Osteoblast (primary cell): Measurements from ENCODE around the gene ATE1. TPM values are rescaled to one million over a fixed set of nuclear protein-coding genes. Genes with fewer than 3 reads are reported as not detected.

Source experiments
- DNase-seq: peaks from one replicate; pipeline ENCODE4 v3.0.0; 2011; ENCODE audit warnings: low spot score, mixed read lengths; ENCODE audit not compliant: insufficient read length; ENCODE audit errors: missing footprints
- H2AFZ ChIP-seq: 2 replicates; pipeline ENCODE4 v1.6.0; 2011; ENCODE audit warnings: mild to moderate bottlenecking, low read length
- H3K27ac ChIP-seq: 2 replicates; pipeline ENCODE4 v1.5.1; 2011; ENCODE audit warnings: mild to moderate bottlenecking, low read depth, low read length, moderate library complexity
- H3K27me3 ChIP-seq: 2 replicates; pipeline ENCODE4 v1.6.0; 2012; ENCODE audit warnings: mild to moderate bottlenecking, control low read depth, inconsistent platforms, low read length, moderate library complexity; ENCODE audit not compliant: insufficient read depth
- H3K36me3 ChIP-seq: 2 replicates; pipeline ENCODE4 v1.5.1; 2011; ENCODE audit warnings: mild to moderate bottlenecking, low read length, control low read depth, moderate library complexity; ENCODE audit not compliant: insufficient read depth
- H3K4me1 ChIP-seq: 2 replicates; pipeline ENCODE4 v1.5.1; 2011; ENCODE audit warnings: mild to moderate bottlenecking, low read length, control low read depth, moderate library complexity; ENCODE audit not compliant: insufficient read depth
- H3K4me2 ChIP-seq: 2 replicates; pipeline ENCODE4 v1.6.0; 2011; ENCODE audit warnings: mild to moderate bottlenecking, low read length; ENCODE audit not compliant: insufficient read depth
- H3K4me3 ChIP-seq: fragments of 200-600 bp; sonication (generic); 3 replicates; pipeline ENCODE4 v1.5.1; 2012; ENCODE audit warnings: mild to moderate bottlenecking, low read length, inconsistent platforms; ENCODE audit not compliant: insufficient read depth
- H3K79me2 ChIP-seq: 2 replicates; pipeline ENCODE4 v1.6.0; 2012; ENCODE audit warnings: mild to moderate bottlenecking, low read length, control low read depth, inconsistent platforms; ENCODE audit not compliant: insufficient read depth
- H3K9me3 ChIP-seq: 2 replicates; pipeline ENCODE4 v1.5.1; 2011; ENCODE audit warnings: low read depth, low read length, control low read depth
- H4K20me1 ChIP-seq: 2 replicates; pipeline ENCODE4 v1.6.0; 2012; ENCODE audit warnings: mild to moderate bottlenecking, low read length, control low read depth; ENCODE audit not compliant: insufficient read depth
- total RNA-seq: library from RNA; depleted of rRNA; stranded (reverse); fragments of >200 nt; gene quantifications from 2 replicates; pipeline ENCODE4 v1.2.3, GENCODE V29; 2012
- TF ChIP-seq, protein P1 (sequence below): IDR thresholded peaks from 2 replicates; pipeline ENCODE4 v1.5.1; 2011; ENCODE audit warnings: mild to moderate bottlenecking, low read depth, low read length, moderate library complexity; ENCODE audit errors: extremely low read depth

Gene ATE1
- total RNA-seq, 1 donor = 21.0 TPM

DNA sequence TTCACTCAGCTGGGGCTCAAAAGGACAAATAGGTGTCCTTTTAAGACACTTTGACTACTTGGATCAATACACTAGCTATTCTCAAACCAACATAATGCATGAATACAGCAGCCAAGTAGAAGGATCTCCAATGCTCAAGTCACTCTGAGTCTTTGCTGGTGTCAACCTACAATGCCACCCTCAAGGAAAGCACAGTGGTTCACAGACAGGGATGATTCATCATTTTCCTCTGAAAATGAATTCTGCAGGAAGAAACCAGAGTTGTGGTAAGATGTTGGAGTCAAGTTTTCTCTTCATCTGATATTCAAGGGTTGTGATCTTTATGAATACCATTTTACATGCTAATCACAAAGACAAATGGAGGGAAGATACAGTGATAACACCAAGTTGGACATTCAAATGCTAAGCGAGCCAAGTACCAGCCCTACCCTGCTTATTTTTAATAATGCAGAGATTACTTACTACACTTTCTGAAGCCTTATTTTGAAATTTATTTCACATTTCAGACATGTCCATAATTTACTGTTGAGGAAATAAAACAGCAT, 186.5 kb downstream of the ATE1 start:
- Histone ChIP-seq H3K27me3 (no peaks in the 10 kb centered on the region), H3K4me2 (no peak overlapping the region)

DNA sequence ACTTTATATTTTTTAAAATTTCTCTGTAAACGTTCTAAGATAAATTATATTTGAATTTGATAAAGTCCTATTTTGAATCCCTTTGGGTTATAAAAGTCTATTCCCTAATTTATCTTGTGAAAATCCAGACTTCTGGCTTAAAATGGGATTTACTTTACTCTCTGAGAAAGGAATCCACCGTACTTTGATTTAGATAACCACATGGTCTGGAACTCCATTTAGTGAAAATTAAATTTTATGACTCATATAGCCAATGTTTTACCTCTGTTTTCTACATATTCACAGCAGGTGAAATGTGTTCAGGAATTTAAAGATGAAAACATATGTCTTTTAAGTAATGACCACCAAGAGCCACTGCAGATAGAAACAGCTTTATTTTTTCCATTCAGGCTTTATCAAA, 187.8 kb downstream of the ATE1 start:
- no peak overlapping the region for H2AFZ ChIP-seq
- H3K4me3 ChIP-seq = no peak overlapping the region
- no peaks in the 10 kb centered on the region for H3K36me3 ChIP-seq
- no peak overlapping the region for H3K27ac ChIP-seq
- no peaks in the 10 kb centered on the region for H3K4me1 ChIP-seq
- no peaks in the 10 kb centered on the region for H3K79me2 ChIP-seq
- DNase-seq = no peak
- no peaks in the 10 kb centered on the region for H3K9me3 ChIP-seq
- no peaks in the 10 kb centered on the region for H3K27me3 ChIP-seq
- H4K20me1 ChIP-seq = no peaks in the 10 kb centered on the region
- no peak overlapping the region for H3K4me2 ChIP-seq
- TF ChIP-seq, protein P1, sequence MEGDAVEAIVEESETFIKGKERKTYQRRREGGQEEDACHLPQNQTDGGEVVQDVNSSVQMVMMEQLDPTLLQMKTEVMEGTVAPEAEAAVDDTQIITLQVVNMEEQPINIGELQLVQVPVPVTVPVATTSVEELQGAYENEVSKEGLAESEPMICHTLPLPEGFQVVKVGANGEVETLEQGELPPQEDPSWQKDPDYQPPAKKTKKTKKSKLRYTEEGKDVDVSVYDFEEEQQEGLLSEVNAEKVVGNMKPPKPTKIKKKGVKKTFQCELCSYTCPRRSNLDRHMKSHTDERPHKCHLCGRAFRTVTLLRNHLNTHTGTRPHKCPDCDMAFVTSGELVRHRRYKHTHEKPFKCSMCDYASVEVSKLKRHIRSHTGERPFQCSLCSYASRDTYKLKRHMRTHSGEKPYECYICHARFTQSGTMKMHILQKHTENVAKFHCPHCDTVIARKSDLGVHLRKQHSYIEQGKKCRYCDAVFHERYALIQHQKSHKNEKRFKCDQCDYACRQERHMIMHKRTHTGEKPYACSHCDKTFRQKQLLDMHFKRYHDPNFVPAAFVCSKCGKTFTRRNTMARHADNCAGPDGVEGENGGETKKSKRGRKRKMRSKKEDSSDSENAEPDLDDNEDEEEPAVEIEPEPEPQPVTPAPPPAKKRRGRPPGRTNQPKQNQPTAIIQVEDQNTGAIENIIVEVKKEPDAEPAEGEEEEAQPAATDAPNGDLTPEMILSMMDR = no peak

More for the DNA sequence above, 186.5 kb downstream of the ATE1 start:
- no peak overlapping the region for H2AFZ ChIP-seq
- H3K4me3 ChIP-seq = no peak overlapping the region
- H3K4me1 ChIP-seq = no peaks in the 10 kb centered on the region
- no peaks in the 10 kb centered on the region for H3K9me3 ChIP-seq
- no peaks in the 10 kb centered on the region for H3K79me2 ChIP-seq
- TF ChIP-seq, protein P1 = no peak
- H3K27ac ChIP-seq = no peak overlapping the region
- no peak for DNase-seq
- H3K36me3 ChIP-seq = no peaks in the 10 kb centered on the region
- no peaks in the 10 kb centered on the region for H4K20me1 ChIP-seq

DNA sequence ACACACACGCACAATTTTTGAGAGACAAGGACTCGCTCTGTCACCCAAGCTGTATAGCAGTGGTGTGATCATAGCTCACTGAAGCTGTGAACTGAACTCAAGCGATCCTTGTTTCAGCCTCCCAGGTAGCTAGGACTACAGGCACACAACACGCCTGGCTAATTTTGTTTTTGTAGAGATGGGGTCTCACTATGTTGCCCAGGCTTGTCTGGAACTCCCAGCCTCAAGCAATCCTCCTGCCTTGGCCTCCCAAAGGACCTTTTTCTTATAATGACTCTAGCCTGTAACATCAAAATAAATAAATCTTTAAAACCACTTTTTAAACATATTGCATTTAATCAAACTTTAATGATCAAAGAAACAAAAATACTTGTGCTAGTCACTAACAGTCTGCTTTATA, 188.7 kb downstream of the ATE1 start:
- TF ChIP-seq, protein P1 = no peak

DNA sequence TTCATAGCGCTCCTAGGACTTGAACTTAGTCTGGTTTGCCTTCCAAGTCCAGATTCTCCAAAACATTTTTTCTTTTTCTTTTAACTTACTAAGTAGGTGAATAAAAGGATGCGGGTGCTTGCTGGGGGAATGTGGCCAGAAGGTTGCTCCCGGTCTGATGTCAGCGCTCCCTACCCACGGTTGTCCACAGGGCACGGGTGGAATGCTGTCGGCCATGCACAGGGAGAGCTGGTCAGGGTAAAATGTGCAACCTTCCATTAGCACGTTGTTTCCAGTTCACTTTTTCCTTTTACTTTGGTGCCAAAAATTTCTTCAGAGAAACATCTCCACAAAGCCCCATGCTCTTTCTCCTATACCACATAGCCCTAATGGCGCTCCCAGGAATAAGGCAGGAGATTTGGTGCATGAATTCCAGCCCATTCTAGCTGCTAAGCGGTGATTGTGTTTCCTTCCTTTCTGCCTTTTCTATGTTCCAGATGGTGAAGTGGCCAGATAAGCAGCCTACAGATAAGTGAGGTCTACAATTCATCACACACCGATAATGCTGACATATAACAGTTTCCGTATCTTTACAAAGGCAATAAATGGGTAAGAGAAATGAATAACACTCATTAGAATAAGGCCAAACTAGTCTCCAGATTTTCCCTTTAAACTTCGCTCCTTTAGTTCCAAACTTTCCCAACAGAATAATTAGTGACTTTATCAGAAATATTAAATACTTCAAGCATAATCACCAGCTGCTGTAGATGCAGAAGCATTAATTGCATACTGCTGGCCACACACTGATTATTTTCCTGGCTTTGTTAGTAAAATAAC, 191.3 kb downstream of the ATE1 start:
- DNase-seq = peak; percentile 3
- Histone ChIP-seq H3K79me2 (no peaks in the 10 kb centered on the region), H3K9me3 (no peaks in the 10 kb centered on the region), H3K27me3 (no peaks in the 10 kb centered on the region), H3K4me1 (no peaks in the 10 kb centered on the region), H3K27ac (no peak overlapping the region), H3K4me3 (no peak overlapping the region), H3K4me2 (no peak overlapping the region), H3K36me3 (no peaks in the 10 kb centered on the region), H4K20me1 (no peaks in the 10 kb centered on the region), H2AFZ (no peak overlapping the region)
- TF ChIP-seq, protein P1 = no peak

More for the DNA sequence above, 188.7 kb downstream of the ATE1 start:
- no peak overlapping the region for H3K27ac ChIP-seq
- H3K9me3 ChIP-seq = no peaks in the 10 kb centered on the region
- H3K27me3 ChIP-seq = no peaks in the 10 kb centered on the region
- no peaks in the 10 kb centered on the region for H3K79me2 ChIP-seq
- no peak overlapping the region for H3K4me2 ChIP-seq
- H2AFZ ChIP-seq = no peak overlapping the region
- H3K36me3 ChIP-seq = no peaks in the 10 kb centered on the region
- no peak for DNase-seq
- H4K20me1 ChIP-seq = no peaks in the 10 kb centered on the region
- H3K4me1 ChIP-seq = no peaks in the 10 kb centered on the region
- no peak overlapping the region for H3K4me3 ChIP-seq
